Neural cell (in vitro differentiated cells): ENCODE measurements around the gene LORICRIN.

ENCODE experiments used
- EP300 ChIP-seq: fragments of 450-650 bp; conservative IDR thresholded peaks from 2 replicates; pipeline ENCODE4 v1.6.1; 2014; ENCODE audit warnings: antibody characterized with exemption, mild to moderate bottlenecking, moderate library complexity; ENCODE audit not compliant: poor library complexity, severe bottlenecking
- EZH2 ChIP-seq: fragments of 200-600, 300-800 bp; shearing (Covaris generic), sonication (generic); IDR thresholded peaks from 2 replicates; pipeline ENCODE4 v1.6.1; 2014; ENCODE audit warnings: antibody characterized with exemption, low read length, borderline replicate concordance, mild to moderate bottlenecking; ENCODE audit not compliant: insufficient read depth, poor library complexity, severe bottlenecking
- POLR2AphosphoS5 ChIP-seq: IDR thresholded peaks from 2 replicates; pipeline ENCODE4 v1.6.1; 2012
- RAD21 ChIP-seq: fragments of 450-650 bp; conservative IDR thresholded peaks from 2 replicates; pipeline ENCODE4 v1.6.1; 2014; ENCODE audit warnings: antibody characterized with exemption, mild to moderate bottlenecking, moderate library complexity
- SMC3 ChIP-seq: fragments of 450-650 bp; conservative IDR thresholded peaks from 2 replicates; pipeline ENCODE4 v1.6.1; 2014; ENCODE audit warnings: antibody characterized with exemption, mild to moderate bottlenecking, moderate library complexity; ENCODE audit not compliant: poor library complexity
- TAF1 ChIP-seq: IDR thresholded peaks from 2 replicates; pipeline ENCODE4 v1.6.1; 2012; ENCODE audit warnings: low read depth
- TF ChIP-seq, protein P1 (sequence below): fragments of 450-650 bp; IDR thresholded peaks from 2 replicates; pipeline ENCODE4 v1.5.1; 2014; ENCODE audit warnings: antibody characterized with exemption, mild to moderate bottlenecking, moderate library complexity; ENCODE audit not compliant: poor library complexity, severe bottlenecking
- TF ChIP-seq, protein P2 (sequence below): IDR thresholded peaks from 2 replicates; pipeline ENCODE4 v1.6.1; 2012; ENCODE audit warnings: borderline replicate concordance

DNA sequence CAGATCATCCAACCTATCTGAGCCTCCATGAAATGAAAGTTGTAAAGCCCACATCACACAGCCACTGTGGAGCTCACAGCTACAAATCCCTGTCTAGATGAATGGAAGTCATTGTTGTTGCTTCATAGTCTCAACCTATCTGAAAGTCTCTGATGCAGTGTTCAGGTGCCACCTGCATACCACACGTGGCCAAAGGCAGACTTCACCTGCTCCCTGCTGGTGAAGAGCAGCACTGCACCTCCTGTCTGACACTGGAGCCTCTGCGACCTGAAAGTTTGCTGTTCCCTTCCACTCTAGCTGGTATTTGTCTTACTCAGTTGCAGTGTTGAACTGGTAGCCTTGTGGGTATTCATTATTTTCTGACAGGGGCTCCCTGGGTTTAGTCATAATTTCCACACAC, 18.4 kb downstream of the LORICRIN start:
- TF ChIP-seq, protein P1, sequence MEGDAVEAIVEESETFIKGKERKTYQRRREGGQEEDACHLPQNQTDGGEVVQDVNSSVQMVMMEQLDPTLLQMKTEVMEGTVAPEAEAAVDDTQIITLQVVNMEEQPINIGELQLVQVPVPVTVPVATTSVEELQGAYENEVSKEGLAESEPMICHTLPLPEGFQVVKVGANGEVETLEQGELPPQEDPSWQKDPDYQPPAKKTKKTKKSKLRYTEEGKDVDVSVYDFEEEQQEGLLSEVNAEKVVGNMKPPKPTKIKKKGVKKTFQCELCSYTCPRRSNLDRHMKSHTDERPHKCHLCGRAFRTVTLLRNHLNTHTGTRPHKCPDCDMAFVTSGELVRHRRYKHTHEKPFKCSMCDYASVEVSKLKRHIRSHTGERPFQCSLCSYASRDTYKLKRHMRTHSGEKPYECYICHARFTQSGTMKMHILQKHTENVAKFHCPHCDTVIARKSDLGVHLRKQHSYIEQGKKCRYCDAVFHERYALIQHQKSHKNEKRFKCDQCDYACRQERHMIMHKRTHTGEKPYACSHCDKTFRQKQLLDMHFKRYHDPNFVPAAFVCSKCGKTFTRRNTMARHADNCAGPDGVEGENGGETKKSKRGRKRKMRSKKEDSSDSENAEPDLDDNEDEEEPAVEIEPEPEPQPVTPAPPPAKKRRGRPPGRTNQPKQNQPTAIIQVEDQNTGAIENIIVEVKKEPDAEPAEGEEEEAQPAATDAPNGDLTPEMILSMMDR, result peak; percentile 65
- TF ChIP-seq POLR2AphosphoS5, result no peak
- TF ChIP-seq, protein P2, sequence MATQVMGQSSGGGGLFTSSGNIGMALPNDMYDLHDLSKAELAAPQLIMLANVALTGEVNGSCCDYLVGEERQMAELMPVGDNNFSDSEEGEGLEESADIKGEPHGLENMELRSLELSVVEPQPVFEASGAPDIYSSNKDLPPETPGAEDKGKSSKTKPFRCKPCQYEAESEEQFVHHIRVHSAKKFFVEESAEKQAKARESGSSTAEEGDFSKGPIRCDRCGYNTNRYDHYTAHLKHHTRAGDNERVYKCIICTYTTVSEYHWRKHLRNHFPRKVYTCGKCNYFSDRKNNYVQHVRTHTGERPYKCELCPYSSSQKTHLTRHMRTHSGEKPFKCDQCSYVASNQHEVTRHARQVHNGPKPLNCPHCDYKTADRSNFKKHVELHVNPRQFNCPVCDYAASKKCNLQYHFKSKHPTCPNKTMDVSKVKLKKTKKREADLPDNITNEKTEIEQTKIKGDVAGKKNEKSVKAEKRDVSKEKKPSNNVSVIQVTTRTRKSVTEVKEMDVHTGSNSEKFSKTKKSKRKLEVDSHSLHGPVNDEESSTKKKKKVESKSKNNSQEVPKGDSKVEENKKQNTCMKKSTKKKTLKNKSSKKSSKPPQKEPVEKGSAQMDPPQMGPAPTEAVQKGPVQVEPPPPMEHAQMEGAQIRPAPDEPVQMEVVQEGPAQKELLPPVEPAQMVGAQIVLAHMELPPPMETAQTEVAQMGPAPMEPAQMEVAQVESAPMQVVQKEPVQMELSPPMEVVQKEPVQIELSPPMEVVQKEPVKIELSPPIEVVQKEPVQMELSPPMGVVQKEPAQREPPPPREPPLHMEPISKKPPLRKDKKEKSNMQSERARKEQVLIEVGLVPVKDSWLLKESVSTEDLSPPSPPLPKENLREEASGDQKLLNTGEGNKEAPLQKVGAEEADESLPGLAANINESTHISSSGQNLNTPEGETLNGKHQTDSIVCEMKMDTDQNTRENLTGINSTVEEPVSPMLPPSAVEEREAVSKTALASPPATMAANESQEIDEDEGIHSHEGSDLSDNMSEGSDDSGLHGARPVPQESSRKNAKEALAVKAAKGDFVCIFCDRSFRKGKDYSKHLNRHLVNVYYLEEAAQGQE, result no peak
- no peak for TF ChIP-seq TAF1
- TF ChIP-seq EP300, result no peak
- TF ChIP-seq RAD21, result peak; percentile 63
- peak; percentile 63 for TF ChIP-seq SMC3
- TF ChIP-seq EZH2, result no peak
